ENCODE results near the gene BCORL1. TPM values are rescaled to one million over a fixed set of nuclear protein-coding genes. Genes with fewer than 3 reads are reported as not detected.

BCORL1 gene
- total RNA-seq, 1 experiment from 2014 or later = 1.7 TPM

GRCh38 chrX:130094696-130095095 is 112.3 kb downstream of the BCORL1 start:
- no peak for DNase-seq (ENCODE audit: low spot score)

GRCh38 chrX:130095249-130096030 is 113.0 kb downstream of the BCORL1 start:
- DNase-seq (ENCODE audit: low spot score) = no peak

DNA sequence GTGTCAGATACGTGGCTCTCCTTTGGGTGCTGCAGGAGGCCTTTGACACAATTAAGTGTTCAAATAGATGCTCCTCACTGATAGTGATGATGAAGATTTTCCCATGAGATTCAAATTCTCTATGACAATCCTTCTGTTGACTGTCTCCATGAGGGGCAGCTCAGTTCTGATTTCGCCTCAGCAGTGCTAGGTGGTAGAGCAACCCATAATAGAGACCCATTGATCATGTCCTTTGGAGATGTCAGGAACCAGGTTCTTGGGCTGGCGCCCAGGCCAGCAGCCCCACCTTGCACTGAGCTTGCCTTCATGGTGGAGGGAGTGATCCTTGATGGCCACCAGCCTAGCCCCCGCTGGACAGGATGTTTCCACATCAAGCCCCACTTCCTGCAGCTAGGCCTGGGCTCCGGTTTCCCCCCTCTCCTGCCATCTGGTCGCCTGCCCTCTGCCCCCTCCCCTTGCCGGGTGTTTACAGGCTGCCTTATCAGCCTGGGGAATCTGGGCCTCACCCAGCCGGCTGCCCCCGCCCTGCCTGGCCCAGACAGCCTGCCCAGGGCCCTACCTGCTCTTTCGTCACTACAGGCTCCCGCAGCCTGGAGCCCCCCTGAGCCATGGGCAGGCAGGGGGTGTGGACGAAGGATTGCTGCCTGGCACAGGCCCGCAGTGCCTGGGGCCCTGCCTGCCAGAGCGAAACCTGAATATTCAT is 115.2 kb downstream of the BCORL1 start:
- DNase-seq (ENCODE audit: low spot score) = peak; percentile 50

GRCh38 chrX:130098210-130098552 is 115.7 kb downstream of the BCORL1 start:
- DNase-seq (ENCODE audit: low spot score) = peak; percentile 30

- DNase-seq (ENCODE audit: low spot score) = no peak
These were observed 117.7 kb downstream of the BCORL1 start for GRCh38 chrX:130100180-130100579.

DNA sequence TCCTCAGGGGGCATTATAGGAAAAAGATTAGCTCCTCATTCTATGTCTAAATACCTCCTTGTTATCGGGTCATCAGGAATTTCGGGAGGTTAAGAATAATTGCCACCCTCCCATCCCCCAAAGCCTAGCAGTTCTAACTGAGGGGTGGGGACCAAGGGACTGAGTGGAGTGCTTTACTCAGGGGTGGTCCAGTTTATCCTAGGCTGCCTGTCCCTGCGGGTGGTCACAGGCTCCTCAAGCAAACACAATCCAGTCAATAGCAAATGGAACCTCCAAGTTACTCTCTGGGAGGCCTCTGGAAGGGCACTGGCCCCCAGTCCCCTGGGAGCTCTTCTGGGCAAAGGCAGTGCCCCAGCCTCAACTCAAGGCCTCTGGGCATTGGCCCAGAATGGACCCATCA is 121.2 kb downstream of the BCORL1 start:
- no peak for DNase-seq (ENCODE audit: low spot score)

GRCh38 chrX:130105244-130105643 is 122.8 kb downstream of the BCORL1 start:
- DNase-seq (ENCODE audit: low spot score) = no peak

DNA sequence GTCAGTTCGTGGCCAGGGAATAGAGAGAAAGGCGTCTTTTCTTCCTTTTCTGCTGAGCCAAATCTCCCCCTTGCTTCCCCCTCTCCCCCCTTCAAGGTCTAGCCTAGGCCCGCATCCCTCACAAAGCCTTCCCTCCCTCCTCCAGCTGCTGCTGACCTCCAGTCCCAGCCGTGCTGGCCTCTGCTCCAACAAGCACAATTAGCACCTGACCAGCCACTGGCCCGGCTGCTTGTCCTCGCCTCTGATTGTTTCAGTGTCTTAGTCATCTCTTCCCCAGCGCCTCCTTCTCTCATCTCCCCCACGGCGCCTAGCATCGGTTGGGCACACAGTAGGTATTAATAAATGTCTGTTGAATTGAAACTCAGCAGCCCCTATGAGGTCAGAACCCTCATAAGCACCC is 123.6 kb downstream of the BCORL1 start:
- no peak for DNase-seq (ENCODE audit: low spot score)

Other genes starting within 250 kb of the BCORL1 start
- gene XPNPEP2, start 243.7 kb upstream of the BCORL1 start, total RNA-seq (2014; rRNA removed; shearing (Covaris generic)) = not detected in 2 replicates
- gene SASH3, start 202.7 kb upstream of the BCORL1 start, total RNA-seq (2014; rRNA removed; shearing (Covaris generic)) = not detected in 2 replicates
- gene ZDHHC9, start 138.7 kb upstream of the BCORL1 start, total RNA-seq (2014; rRNA removed; shearing (Covaris generic)) = 38.6 and 46.7 TPM in 2 replicates
- 19.0 and 19.5 TPM in 2 replicates for gene UTP14A, start 76.5 kb upstream of the BCORL1 start, total RNA-seq (2014; rRNA removed; shearing (Covaris generic))
- gene ELF4, start 127.9 kb downstream of the BCORL1 start, total RNA-seq (2014; rRNA removed; shearing (Covaris generic)) = 39.8 and 42.4 TPM in 2 replicates
- gene AIFM1, start 183.2 kb downstream of the BCORL1 start, total RNA-seq (2014; rRNA removed; shearing (Covaris generic)) = 28.4 and 39.7 TPM in 2 replicates
- gene RAB33A, start 189.3 kb downstream of the BCORL1 start, total RNA-seq (2014; rRNA removed; shearing (Covaris generic)) = not detected in 2 replicates